ENCODE data around the gene KREMEN1. TPM values are rescaled to one million over a fixed set of nuclear protein-coding genes. Genes with fewer than 3 reads are reported as not detected.

KREMEN1 gene
- total and polyA plus RNA-seq, 2 of the 4 experiments (the other 2 are of a cell fraction): 2.9 to 4.6 TPM

- TF ChIP-seq SMC3 (IDR thresholded peaks at IDR 0.05; ENCODE audit: low read depth, low read length) (no peak), MAZ (IDR thresholded peaks at IDR 0.05; ENCODE audit: borderline replicate concordance, low read depth, low read length) (no peak), BHLHE40 (IDR thresholded peaks at IDR 0.05; ENCODE audit: low read depth, low read length) (no peak), NFE2L2 (IDR thresholded peaks at IDR 0.05; ENCODE audit: low read depth, low read length) (no peak)
Measured at GRCh38 chr22:29078869-29079207, 6.0 kb downstream of the KREMEN1 start (continued).

GRCh38 chr22:29079218-29079901 is 6.5 kb downstream of the KREMEN1 start:
- Histone ChIP-seq H3K56ac (ENCODE audit: extremely low read depth, insufficient read depth, low read length) (no peak overlapping the region), H3K27me3 (ENCODE audit: control insufficient read depth, insufficient read depth, low read length) (no peaks in the 10 kb centered on the region; the same call in 1 of the 2 replicates), H3K36me3 (ENCODE audit: control insufficient read depth, insufficient read depth, low read length) (no peaks in the 10 kb centered on the region), H2AFZ (replicated peaks; ENCODE audit: low read length, poor library complexity) (no peak overlapping the region), H3K9me1 (ENCODE audit: insufficient read depth, low read length) (no peaks in the 10 kb centered on the region), H3K4me3 (ENCODE audit: insufficient read depth, low read depth, low read length) (no peak overlapping the region), H2BK5ac (ENCODE audit: low read depth, low read length, poor library complexity, severe bottlenecking) (no peak overlapping the region), H4K8ac (ENCODE audit: low read depth in 2 of 2, low read length in 2 of 2) (no peak overlapping the region), H3K23ac (ENCODE audit: low read depth, low read length) (no peak overlapping the region), H3K9me3 (ENCODE audit: control insufficient read depth, insufficient read depth, low read length) (no peaks in the 10 kb centered on the region), H2BK15ac (ENCODE audit: low read depth, low read length) (no peak overlapping the region), H3K14ac (replicated peaks; ENCODE audit: low read depth, low read length) (no peak overlapping the region), H3K4me1 (ENCODE audit: control insufficient read depth, insufficient read depth, low read length) (peaks cover 1% of the 10 kb centered on the region; the same call in 1 of the 2 replicates), H3K79me1 (ENCODE audit: low read depth in 1 of 2, low read length in 2 of 2) (no peaks in the 10 kb centered on the region), H2AK5ac (ENCODE audit: low read depth, low read length) (no peak overlapping the region), H4K5ac (ENCODE audit: low read depth, low read length) (no peak overlapping the region), H3K9ac (ENCODE audit: low read depth, low read length) (no peak overlapping the region), H3K4ac (ENCODE audit: low read depth, low read length) (no peak overlapping the region), H2AK9ac (replicated peaks; ENCODE audit: low read depth, low read length, poor library complexity) (no peak overlapping the region), H3K4me2 (ENCODE audit: low read depth, low read length) (no peak overlapping the region), H3K27ac (ENCODE audit: insufficient read depth, low read length) (no peak overlapping the region), H4K20me1 (ENCODE audit: insufficient read depth, low read length) (no peaks in the 10 kb centered on the region), H2BK20ac (ENCODE audit: low read depth, low read length) (no peak overlapping the region), H4K91ac (ENCODE audit: insufficient read depth, low read depth, low read length) (no peak overlapping the region), H2BK120ac (ENCODE audit: low read depth, low read length) (no peak overlapping the region), H3K18ac (ENCODE audit: low read depth, low read length) (no peak overlapping the region)
- dilution Hi-C loops (cut with HindIII; ENCODE audit: low sequenced_read_pairs, unreplicated experiment): no loop called here
- POLR2A ChIA-PET (ENCODE audit: unreplicated experiment): no interaction called here
- ATAC-seq (ENCODE audit: low read depth) (no peak), DNase-seq (no peak)
- no TSS peak for BruUV-seq (replicated peaks)
- in situ Hi-C loops (cut with MboI; ENCODE audit: low sequenced_read_pairs): no loop called here
- 0% methylated on average over 1 of the region's 8 CpGs; no CpG with 5 or more reads in 1 of the 2 experiments for WGBS, 2 experiments (ENCODE audit: extremely low coverage in 2 of 2, insufficient read length in 1 of 2)
- CTCF ChIA-PET: interaction anchor here (0.9 kb wide), 1 partner anchor 9 kb away, joined by 3 read pairs; no protein-coding TSS in a partner anchor
- intact Hi-C loops (cut with micrococcal nuclease): no loop called here
- TF ChIP-seq RFX5 (IDR thresholded peaks at IDR 0.05; ENCODE audit: low read depth, low read length): no peak
- no peak for TF ChIP-seq NFE2L2 (IDR thresholded peaks at IDR 0.05; ENCODE audit: low read depth, low read length)
- TF ChIP-seq, protein P1, sequence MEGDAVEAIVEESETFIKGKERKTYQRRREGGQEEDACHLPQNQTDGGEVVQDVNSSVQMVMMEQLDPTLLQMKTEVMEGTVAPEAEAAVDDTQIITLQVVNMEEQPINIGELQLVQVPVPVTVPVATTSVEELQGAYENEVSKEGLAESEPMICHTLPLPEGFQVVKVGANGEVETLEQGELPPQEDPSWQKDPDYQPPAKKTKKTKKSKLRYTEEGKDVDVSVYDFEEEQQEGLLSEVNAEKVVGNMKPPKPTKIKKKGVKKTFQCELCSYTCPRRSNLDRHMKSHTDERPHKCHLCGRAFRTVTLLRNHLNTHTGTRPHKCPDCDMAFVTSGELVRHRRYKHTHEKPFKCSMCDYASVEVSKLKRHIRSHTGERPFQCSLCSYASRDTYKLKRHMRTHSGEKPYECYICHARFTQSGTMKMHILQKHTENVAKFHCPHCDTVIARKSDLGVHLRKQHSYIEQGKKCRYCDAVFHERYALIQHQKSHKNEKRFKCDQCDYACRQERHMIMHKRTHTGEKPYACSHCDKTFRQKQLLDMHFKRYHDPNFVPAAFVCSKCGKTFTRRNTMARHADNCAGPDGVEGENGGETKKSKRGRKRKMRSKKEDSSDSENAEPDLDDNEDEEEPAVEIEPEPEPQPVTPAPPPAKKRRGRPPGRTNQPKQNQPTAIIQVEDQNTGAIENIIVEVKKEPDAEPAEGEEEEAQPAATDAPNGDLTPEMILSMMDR (conservative IDR thresholded peaks at IDR 0.05; ENCODE audit: low read depth, low read length): no peak
- no peak for TF ChIP-seq CEBPB (IDR thresholded peaks at IDR 0.05; ENCODE audit: low read depth, low read length)
- no peak for TF ChIP-seq SMC3 (IDR thresholded peaks at IDR 0.05; ENCODE audit: low read depth, low read length)
- TF ChIP-seq MAFK (IDR thresholded peaks at IDR 0.05; ENCODE audit: low read depth, low read length): no peak
- no peak for TF ChIP-seq MAZ (IDR thresholded peaks at IDR 0.05; ENCODE audit: borderline replicate concordance, low read depth, low read length)
- no peak for TF ChIP-seq USF2 (IDR thresholded peaks at IDR 0.05; ENCODE audit: low read depth, low read length)
- no peak for TF ChIP-seq RCOR1 (IDR thresholded peaks at IDR 0.05; ENCODE audit: insufficient replicate concordance, low read length)
- TF ChIP-seq BHLHE40 (IDR thresholded peaks at IDR 0.05; ENCODE audit: low read depth, low read length): no peak
- TF ChIP-seq RAD21 (IDR thresholded peaks at IDR 0.05; ENCODE audit: low read length): no peak
- TF ChIP-seq ELK1 (IDR thresholded peaks at IDR 0.05; ENCODE audit: borderline replicate concordance, low read depth, low read length): no peak
